HG02852 (cell line): ENCODE measurements around the gene FTSJ3.
A peak's percentile ranks its signal among the peaks of the same experiment; 100 is the strongest.
"Not testable (repeated sequence)": the region's sequence is repeated elsewhere in the genome, so short reads cannot be mapped to it uniquely, and the experiment has no call there.

ENCODE experiments used
- ATAC-seq: cut with Tn5 transposase; IDR thresholded peaks from one replicate; pipeline ENCODE4 v1.9.1; 2021; ENCODE audit warnings: mild to moderate bottlenecking, moderate library complexity; ENCODE audit not compliant: unreplicated experiment

The FTSJ3 gene

DNA sequence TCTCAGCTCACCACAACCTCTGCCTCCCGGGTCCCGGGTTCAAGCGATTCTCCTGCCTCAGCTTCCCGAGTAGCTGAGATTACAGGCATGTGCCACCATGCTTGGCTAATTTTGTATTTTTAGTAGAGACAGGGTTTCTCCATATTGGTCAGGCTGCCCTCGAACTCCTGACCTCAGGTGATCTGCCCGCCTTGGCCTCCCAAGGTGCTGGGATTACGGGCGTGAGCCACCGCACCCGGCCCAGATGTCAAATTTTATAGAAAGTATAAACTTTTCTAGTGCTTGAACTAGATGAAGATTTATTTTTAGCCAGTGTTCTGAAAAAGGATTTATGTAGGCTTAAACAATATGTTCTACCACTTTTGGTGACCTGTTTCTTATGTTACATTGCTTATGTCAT lies 31.1 kb downstream of the FTSJ3 start:
- not testable (repeated sequence) for ATAC-seq

GRCh38 chr17:63792055-63792729 lies 35.3 kb downstream of the FTSJ3 start:
- no peak for ATAC-seq

- ATAC-seq: no peak
Measured at GRCh38 chr17:63790057-63790456, 37.4 kb downstream of the FTSJ3 start.

DNA sequence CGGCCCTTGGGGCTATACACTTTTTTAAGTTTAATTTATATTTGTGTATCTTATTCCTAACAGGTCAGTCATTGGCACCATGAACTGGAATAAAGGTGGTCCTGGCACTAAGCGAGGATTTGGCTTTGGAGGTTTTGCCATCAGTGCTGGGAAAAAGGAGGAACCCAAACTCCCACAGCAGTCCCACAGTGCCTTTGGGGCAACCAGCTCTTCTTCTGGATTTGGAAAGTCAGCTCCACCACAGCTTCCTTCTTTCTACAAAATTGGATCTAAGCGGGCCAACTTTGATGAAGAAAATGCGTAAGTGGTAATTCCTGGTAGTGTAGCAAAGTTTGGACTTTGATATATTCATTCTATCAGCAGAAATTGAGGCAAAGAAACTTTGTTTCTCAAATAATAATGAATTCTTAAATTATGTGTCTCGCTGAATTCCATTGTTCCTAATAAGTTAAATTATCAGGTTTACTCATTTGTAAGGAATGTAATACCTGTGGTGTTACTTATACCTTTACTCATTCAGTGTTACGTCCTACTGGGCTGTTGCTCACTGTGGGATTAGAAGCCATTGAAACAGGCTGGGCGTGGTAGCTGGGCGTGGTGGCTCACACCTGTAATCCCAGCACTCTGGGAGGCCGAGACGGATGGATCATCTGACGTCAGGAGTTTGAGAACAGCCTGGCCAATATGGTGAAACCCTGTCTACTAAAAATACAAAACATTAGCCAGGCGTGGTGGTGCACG lies 40.3 kb downstream of the FTSJ3 start:
- no peak for ATAC-seq

- ATAC-seq: no peak
Measured at GRCh38 chr17:63786117-63786516, 41.3 kb downstream of the FTSJ3 start.

DNA sequence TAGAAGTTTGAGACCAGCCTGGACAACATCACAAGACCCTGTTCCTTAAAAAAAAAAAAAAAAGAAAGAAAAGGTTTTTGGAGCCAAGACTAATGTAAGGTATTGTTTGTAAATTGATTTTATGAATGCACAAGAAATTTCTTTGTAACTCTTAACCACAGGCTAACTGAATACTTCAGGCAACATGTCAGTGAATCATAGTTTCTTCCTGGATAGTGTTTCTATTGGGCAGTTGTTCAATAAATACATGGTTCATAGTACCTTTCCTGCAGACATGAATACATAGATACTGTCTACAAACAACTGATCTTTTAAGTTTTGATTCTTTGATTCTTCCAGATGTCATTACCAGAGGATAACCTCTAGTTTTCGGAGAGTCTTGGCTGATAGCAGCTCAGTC lies 41.9 kb downstream of the FTSJ3 start:
- ATAC-seq: no peak

DNA sequence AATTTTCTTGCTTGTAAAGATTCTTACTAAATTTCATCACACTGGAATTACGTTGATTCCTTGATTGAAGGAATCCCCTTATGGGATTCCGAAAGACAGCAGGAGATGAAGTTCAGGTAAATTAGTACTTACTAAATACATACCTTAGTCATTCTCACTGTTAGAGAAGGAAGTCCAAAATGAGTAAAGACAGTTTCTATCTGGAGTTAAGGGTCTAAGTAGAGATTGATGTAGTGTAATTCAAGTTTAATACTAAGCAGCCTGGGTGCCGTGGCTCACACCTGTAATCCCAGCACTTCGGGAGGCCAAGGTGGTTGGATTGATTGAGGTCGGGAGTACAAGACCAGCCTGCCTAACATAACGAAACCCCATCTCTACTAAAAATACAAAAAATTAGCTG lies 43.9 kb downstream of the FTSJ3 start:
- no peak for ATAC-seq

DNA sequence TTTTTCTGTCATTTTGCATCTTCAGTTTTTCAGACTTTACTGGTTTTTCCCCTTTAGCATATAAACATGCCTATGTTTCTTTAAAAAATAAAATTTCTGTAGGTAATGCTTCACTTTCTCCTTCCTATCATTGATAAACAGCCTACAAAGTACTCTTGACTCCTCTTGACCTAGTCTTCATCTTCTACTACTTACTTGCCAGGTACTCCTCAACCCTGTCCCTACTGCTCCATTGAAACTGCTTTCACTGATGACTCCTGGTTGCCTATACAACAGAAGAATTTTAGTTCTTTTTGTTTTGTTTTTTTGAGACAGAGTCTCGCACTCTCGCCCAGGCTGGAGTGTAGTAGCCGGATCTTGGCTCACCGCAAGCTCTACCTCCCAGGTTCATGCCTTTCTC lies 46.5 kb downstream of the FTSJ3 start:
- ATAC-seq: no peak

DNA sequence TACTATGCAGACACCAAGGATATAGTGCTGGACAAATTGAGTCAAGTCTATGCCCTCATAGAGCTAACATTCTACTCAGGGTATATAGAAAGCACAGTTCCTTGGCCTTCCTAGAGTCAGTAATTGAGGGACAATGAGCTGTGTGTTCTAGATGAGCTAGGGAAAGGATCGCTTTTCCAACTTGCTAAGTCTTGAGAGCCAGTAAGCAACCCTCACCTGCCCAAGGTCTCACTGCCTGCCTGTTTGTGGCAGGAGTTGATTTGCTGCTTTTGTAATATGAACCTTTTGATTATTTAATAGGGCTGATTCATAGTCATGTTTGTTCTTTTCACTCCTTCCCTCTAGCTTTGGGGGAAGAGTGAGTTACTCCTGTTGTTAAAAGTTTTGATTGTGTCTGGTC lies 47.0 kb downstream of the FTSJ3 start:
- ATAC-seq: no peak

GRCh38 chr17:63775420-63775819 lies 52.0 kb downstream of the FTSJ3 start:
- ATAC-seq: no peak

GRCh38 chr17:63774969-63775265 lies 52.5 kb downstream of the FTSJ3 start:
- ATAC-seq: no peak

GRCh38 chr17:63774141-63774968 lies 53.1 kb downstream of the FTSJ3 start, which contains the start of gene DDX42:
DDX42 (plus strand) TSS chr17:63774170; CDS start chr17:63787050, 12,880 bp downstream.
- ATAC-seq: peak; percentile 16

GRCh38 chr17:63773272-63774140 lies 54.0 kb downstream of the FTSJ3 start, which contains the start of gene CCDC47:
CCDC47 (minus strand) TSS chr17:63773597; CDS start chr17:63766175, 7,422 bp downstream.
- peak; percentile 79 for ATAC-seq

DNA sequence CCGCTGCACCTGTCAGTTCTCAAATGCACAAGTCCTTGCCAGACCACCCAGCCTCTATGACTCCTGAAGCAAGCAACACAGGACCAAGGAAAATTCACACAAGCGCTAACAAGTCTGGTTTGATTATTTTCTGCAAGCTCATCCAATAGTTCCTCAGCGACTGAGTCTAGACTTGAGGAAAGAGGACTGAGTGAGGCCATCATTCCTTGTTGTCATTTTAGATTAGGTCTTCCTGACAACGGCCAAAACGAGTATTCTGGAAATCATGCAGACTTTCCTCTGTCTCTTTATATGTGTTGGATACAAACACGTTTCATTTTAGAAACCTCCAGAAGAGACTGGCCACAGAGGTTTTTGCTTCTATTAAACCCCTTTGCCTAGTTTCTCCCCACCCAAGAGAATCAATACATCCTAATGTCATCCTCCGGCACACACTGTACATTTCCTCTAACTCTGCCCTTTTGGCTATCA lies 54.6 kb downstream of the FTSJ3 start:
- no peak for ATAC-seq
